GM19324 (cell line): Measurements from ENCODE around the gene STAP2.
A peak's percentile ranks its signal among the peaks of the same experiment; 100 is the strongest.
"Not testable (repeated sequence)": the region's sequence is repeated elsewhere in the genome, so short reads cannot be mapped to it uniquely, and the experiment has no call there.

ENCODE experiments used
- ATAC-seq: cut with Tn5 transposase; IDR thresholded peaks from one replicate; pipeline ENCODE4 v1.9.1; 2021; ENCODE audit warnings: mild to moderate bottlenecking, moderate library complexity; ENCODE audit not compliant: unreplicated experiment, low FRiP score

STAP2 gene

DNA sequence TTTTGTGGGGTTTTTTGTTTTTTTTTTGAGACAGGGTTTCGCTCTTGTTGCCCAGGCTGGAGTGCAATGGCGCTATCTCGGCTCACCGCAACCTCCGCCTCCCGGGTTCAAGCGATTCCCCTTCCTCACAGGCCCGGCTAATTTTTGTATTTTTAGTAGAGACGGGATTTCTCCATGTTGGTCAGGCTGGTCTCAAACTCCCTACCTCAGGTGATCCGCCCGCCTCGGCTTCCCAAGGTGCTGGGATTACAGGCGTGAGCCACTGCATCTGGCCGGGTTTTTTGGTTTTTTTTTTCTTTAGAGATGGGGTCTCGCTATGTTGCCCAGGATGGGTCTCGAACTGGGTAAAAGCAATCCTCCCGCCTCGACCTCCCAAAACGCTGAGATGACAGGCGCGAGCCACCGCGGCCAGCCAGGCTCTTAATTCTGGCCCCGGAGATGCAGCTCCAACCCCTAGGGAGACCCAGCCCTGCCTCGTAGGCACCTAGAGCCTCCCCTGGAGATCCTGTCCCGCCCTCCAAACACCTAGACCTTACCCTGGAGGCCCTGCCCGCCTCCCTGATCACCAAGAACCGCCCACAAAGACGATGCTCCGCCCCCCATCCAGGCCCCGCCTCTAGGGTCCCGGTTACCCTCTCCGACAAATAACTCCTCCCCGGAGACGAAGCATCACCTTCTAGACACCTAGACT, 9.5 kb downstream of the STAP2 start:
- not testable (repeated sequence) for ATAC-seq

- peak; percentile 76 for ATAC-seq
Observed at GRCh38 chr19:4328243-4328990, 10.2 kb downstream of the STAP2 start.

GRCh38 chr19:4327877-4328242, 10.8 kb downstream of the STAP2 start:
- ATAC-seq = peak; percentile 17

GRCh38 chr19:4327252-4327876, 11.3 kb downstream of the STAP2 start:
- no peak for ATAC-seq

- ATAC-seq = no peak
Observed at GRCh38 chr19:4326837-4327251, 11.8 kb downstream of the STAP2 start.

DNA sequence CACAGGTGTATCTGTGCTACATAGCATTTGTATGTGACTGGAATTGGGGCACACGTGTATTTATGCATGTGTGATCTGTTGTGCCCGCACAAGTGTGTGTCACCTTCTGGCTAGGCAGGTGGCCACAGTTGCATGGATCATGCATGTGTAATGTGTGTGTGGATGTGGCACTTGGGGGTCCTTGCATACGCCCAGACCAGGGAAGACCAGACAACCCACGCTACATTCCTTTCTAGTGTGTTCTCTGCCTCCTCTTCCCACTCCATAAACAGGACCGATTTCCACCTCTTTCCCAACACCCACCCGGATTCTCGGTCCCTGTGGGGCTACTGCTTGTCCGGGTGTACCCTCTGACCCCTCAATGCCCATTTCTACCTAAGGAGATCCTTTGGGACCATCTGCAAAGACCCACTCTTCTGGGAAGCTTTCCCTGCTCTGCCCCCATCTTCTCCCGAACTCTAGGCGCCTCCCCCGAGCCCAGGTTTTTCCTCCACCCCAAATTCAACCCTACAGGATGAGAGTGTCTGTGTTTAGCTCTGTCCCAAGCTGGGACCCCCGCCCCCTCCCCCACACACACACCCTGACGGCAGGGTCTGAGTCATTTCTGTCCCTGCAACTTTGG, 12.3 kb downstream of the STAP2 start:
- ATAC-seq = no peak

DNA sequence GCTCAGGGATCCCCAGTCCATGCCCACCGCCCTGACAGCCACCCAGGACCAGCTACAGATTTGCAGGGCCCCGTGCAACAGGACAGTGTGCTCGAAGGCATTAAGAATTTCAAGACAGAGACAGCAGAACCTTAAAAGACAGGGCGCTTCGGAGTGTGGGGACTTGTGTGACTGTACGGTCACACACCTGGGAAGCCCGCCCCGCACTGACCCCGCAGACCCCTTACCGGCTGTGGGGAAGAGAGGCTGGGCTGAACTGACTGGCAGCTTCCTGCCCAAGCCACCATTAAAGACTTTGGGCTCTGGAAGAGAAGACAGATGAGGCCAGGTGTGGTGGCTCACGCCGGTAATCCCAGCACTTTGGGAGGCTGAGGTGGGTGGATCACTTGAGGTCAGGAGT, 14.4 kb downstream of the STAP2 start:
- ATAC-seq = no peak

DNA sequence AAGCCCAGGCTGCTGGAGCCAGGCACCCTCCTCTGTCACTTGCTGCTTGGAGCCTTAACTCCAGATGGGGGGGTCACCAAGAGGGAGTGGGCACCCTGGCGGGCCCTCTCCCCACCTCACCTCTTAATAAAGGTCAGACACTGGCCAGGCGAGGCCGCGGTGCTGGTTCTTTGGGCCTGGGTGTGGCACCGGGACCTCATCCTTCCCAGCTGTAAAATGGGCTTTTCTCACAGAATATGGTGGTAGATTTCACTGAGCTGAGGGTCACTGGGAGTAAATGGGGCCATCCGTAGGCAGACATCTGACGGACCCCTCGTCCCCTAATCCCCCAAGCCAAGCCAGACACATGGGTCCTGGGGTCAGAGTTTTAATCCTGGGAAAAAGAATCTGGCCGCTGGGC, 14.9 kb downstream of the STAP2 start:
- ATAC-seq = no peak

GRCh38 chr19:4322942-4323665, 15.5 kb downstream of the STAP2 start:
- ATAC-seq = no peak

DNA sequence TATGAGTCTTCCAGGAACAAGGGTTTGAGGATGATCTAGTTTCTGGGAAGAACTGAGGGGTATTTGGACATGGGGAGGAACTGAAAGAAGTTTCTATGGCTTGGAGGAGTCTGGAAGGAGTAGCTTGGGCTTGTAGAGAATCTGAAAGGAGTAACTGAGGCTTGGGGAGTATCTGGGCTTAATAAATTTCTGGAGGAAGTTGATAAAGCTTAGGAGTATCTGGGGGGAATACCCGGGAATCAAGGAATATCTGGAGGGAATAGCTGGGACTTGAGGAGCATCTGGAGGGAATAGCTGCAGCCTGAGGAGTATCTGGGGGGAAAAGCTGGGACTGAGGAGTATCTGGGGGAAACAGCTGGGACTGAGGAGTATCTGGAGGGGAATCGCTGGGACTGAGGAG, 18.2 kb downstream of the STAP2 start:
- no peak for ATAC-seq

DNA sequence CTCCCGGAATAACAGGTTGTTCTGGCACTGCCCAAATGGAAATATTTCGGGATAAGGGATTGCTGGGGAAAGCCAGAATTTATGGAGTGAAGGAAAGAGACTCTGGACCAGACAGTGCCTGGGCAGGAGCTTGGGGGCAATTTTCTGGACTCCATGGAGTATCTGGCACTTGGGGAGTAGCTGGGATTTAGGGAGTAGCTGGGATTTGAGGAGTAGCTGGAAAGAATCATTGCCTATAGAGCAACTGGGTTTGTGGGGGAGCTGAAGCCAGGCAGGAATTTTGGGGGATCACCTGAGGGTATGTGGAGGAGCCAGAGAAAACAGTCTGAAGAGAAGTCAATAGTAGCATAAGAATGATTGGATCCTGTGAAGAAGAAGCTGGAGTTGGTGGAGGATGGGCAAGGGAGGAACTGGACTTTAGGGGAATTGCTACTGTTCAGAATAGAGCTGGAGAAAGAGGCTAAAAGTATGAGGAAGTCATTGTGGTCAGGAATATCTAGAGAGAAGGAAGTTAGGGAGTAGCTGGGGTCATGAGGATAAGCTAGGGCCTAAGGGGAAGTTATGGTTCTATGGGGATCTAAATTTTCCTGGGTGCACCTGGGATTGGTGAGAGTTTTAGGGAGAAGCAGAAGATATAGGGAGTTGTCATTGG, 19.4 kb downstream of the STAP2 start:
- no peak for ATAC-seq

GRCh38 chr19:4318460-4318859, 20.2 kb downstream of the STAP2 start:
- ATAC-seq = no peak

GRCh38 chr19:4316956-4317355, 21.7 kb downstream of the STAP2 start:
- ATAC-seq = no peak

- no peak for ATAC-seq
Observed at GRCh38 chr19:4313847-4314490, 24.7 kb downstream of the STAP2 start.

- no peak for ATAC-seq
Observed at GRCh38 chr19:4310247-4311121, 28.1 kb downstream of the STAP2 start.

DNA sequence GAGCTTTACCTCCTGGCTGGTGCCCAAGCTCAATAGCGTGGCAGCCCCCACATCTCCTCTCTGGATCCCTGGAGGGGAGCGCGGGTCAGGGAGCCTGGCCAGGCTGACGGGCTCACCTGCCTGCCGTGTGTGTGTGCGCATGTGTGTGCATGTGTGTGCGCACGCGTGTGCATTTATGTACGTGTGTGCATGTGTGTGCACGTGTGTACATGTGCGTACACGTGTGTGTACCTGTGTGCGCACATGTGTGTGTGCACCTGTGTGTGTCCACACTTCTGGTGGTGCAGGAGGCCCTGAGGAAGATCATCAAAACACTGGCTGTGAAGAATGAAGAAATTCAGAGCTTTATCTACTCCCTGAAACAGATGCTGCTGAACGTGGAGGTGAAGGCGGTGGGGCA, 33.0 kb downstream of the STAP2 start:
- ATAC-seq = no peak

- no peak for ATAC-seq
Observed at GRCh38 chr19:4305257-4305612, 33.4 kb downstream of the STAP2 start.

DNA sequence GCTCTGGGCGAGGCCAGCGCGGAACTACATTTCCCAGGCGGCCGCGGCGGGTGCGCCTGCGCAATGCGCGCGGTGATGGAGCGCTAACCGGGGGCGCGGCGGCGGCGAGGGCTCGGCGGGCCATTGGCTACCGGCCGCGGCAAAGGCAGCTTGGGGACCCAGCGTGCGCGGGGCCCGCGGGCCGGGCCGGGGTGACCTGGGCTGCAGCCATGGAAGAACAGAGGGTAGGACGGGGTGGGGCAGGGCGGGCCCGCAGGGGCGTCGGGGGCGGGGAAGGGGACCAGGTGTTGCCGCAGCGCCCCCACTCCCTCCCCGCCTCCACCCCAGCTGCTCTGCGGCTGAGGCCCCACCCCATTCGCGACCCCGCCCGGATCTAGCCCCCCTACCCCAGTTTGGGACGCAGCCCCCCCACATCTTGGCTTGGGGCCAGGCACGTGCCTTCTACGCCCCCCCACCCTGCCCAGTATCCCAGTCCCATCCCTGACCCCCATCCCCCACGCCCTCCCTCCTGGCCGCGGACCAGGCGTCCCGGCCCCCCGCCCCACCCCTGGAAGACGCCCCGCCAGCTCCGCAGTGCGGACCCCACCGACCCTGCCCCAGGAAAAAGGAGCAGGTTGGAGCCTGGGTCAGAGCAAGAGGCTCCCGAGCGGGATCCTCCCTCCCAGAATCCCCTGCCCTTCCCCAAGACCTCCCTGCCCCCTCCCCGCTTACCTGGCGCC, 33.9 kb downstream of the STAP2 start, which contains the start of gene FSD1:
FSD1 (plus strand) TSS at position 61 of the 719 bp plus-strand sequence; CDS start at position 210, 149 bp downstream.
- ATAC-seq = no peak
